ENCODE results near the gene EIF2D. TPM values are rescaled to one million over a fixed set of nuclear protein-coding genes. Genes with fewer than 3 reads are reported as not detected.

The EIF2D gene
- total RNA-seq, 4 donors from 2014 or later: 20.9 to 57.3 (median 39.5) TPM

DNA sequence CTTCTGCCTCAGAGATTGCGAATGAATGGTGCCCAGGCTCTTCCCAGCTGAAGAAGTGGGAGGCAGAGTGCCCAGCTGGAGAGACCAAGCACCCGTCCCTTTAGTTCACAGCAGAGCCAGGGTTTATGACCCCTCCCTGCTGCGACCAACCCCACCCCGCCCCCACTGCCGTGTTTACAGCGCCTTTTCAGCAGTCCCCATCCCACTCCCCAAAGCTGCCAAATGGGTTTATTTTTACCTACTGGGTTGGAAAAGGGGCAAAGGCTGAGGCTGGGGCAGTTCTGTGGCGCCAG is 46.7 kb upstream of the EIF2D start:
- no peaks in the 10 kb centered on the region for H3K9me3 ChIP-seq
- H3K36me3 ChIP-seq: no peaks in the 10 kb centered on the region
- peak overlapping the region; percentile 45 to 60 (median 52) for H3K27ac ChIP-seq
- H3K27me3 ChIP-seq: peaks cover 3% of the 10 kb centered on the region
- TF ChIP-seq, protein P1, sequence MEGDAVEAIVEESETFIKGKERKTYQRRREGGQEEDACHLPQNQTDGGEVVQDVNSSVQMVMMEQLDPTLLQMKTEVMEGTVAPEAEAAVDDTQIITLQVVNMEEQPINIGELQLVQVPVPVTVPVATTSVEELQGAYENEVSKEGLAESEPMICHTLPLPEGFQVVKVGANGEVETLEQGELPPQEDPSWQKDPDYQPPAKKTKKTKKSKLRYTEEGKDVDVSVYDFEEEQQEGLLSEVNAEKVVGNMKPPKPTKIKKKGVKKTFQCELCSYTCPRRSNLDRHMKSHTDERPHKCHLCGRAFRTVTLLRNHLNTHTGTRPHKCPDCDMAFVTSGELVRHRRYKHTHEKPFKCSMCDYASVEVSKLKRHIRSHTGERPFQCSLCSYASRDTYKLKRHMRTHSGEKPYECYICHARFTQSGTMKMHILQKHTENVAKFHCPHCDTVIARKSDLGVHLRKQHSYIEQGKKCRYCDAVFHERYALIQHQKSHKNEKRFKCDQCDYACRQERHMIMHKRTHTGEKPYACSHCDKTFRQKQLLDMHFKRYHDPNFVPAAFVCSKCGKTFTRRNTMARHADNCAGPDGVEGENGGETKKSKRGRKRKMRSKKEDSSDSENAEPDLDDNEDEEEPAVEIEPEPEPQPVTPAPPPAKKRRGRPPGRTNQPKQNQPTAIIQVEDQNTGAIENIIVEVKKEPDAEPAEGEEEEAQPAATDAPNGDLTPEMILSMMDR (IDR thresholded peaks at IDR 0.05): no peak
- TF ChIP-seq POLR2A (IDR thresholded peaks at IDR 0.05) (no peak), EP300 (IDR thresholded peaks at IDR 0.05; ENCODE audit: low read depth) (no peak), POLR2AphosphoS5 (IDR thresholded peaks at IDR 0.05) (no peak)
- H3K4me1 ChIP-seq: peaks cover 4 to 28% (median 19%) of the 10 kb centered on the region in 4 donors
- no peak for DNase-seq
- in situ Hi-C loops (cut with MboI; ENCODE audit: low pct_ligation_motif_present in 1 of 4, low pct_unique_long_range_greater_than_20kb in 1 of 4, low sequenced_read_pairs in 3 of 4): no loop called here
- 60 to 63% methylated on average over 2 to 7 of the region's 7 CpGs for WGBS, 2 donors (ENCODE audit: low coverage in 1 of 2)
- intact Hi-C loops (cut with DNase I; ENCODE audit: low total_unique reads): no loop called here
- no peak overlapping the region for H3K4me3 ChIP-seq

DNA sequence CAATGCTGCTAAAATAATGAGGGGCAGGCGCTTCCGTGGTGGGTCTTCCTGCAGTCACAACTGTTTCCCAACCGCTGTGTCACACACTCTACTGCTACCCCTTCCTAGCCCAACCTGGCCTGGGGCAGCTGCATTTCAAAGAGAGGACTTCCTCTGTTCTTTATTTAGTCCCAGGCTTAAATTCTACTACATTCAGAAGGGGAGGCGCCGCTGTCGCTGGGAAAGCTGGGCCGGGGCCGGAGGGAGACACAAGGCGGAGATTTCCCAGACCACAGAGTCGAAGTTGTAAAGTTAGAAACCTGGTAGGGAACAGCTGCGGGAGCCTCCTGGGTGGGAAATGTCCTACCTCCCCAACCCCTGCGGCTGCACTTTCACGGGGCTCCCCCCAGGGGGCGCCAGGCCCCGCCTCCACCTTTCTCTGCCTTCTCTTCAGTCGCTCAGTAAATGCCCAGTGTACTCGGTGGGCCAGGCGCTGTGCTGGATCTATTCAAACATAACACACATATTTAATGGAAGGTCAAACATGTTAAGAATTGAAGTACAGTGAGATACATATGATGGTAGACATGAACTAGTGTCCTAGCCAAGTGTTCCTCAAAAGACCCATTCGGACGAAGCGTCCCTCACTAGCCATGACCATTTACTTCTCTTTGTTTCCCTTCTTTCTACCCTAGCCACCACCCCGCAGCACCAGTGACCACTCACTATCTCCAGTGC is 46.2 kb upstream of the EIF2D start:
- Histone ChIP-seq H3K4me1 (peaks cover 0 to 23% (median 15%) of the 10 kb centered on the region in 4 donors), H3K4me3 (no peak overlapping the region), H3K27ac (peak overlapping the region in 1 of 4 donors; percentile 60), H3K36me3 (no peaks in the 10 kb centered on the region), H3K27me3 (no peaks in the 10 kb centered on the region), H3K9me3 (no peaks in the 10 kb centered on the region)
- in situ Hi-C loops (cut with MboI; ENCODE audit: low pct_ligation_motif_present in 1 of 4, low pct_unique_long_range_greater_than_20kb in 1 of 4, low sequenced_read_pairs in 3 of 4): no loop called here
- intact Hi-C loops (cut with DNase I; ENCODE audit: low total_unique reads): no loop called here
- peak; percentile 43 for DNase-seq
- TF ChIP-seq EP300 (IDR thresholded peaks at IDR 0.05; ENCODE audit: low read depth) (no peak), POLR2AphosphoS5 (IDR thresholded peaks at IDR 0.05) (no peak), POLR2A (IDR thresholded peaks at IDR 0.05) (no peak)
- TF ChIP-seq, protein P1 (IDR thresholded peaks at IDR 0.05): peak in 4 of 5 experiments; percentile 43 to 69 (median 59)
- WGBS, 2 donors (ENCODE audit: low coverage in 1 of 2): 40 to 63% methylated on average over 1 to 22 of the region's 22 CpGs

DNA sequence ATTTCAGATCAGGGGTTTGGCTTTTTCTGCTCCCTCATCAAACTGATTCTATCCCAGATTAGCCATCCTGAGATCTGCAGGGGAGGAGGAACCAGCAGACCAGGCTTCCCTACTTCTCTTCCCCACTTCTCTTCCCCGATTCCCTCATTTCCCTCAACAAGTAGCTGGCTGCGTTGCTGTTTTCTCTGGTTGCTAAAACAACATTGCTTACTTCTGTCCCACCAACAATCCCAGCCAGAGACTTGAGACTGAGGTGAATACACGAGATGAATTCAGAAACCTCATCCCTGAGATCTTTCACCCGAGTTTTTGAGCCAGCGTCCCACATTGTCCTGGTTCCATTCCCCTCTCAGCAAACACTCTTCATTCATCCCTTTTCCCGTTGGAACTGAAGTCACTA is 45.5 kb upstream of the EIF2D start:
- Histone ChIP-seq H3K9me3 (no peaks in the 10 kb centered on the region), H3K27ac (no peak overlapping the region), H3K4me3 (no peak overlapping the region), H3K36me3 (no peaks in the 10 kb centered on the region), H3K27me3 (no peaks in the 10 kb centered on the region), H3K4me1 (peaks cover 0 to 23% (median 14%) of the 10 kb centered on the region in 4 donors)
- 40 to 45% methylated on average over 1 to 6 of the region's 6 CpGs for WGBS, 2 donors (ENCODE audit: low coverage in 1 of 2)
- intact Hi-C loops (cut with DNase I; ENCODE audit: low total_unique reads) (no loop called here), in situ Hi-C loops (cut with MboI; ENCODE audit: low pct_ligation_motif_present in 1 of 4, low pct_unique_long_range_greater_than_20kb in 1 of 4, low sequenced_read_pairs in 3 of 4) (no loop called here)
- DNase-seq: no peak
- TF ChIP-seq, protein P1 (IDR thresholded peaks at IDR 0.05): no peak

DNA sequence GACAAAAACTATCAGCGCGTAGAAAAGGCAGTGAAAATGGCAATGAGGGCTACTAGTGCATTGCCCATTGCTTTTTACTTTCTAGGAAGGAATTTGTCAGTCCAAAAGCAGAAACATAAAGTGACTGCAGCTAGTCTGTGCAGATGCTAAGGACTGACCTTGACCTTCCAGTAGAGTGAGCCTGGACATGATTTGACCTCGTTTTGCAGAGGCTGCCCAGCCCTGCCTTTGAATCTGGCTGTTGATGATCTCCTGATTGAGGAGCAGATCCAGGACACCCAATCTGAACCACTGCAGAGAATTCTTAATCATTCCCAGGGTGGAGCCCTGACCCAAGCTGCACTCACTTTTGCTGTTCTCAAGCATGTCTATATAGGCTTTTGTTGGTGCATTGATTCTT is 44.7 kb upstream of the EIF2D start:
- intact Hi-C loops (cut with DNase I; ENCODE audit: low total_unique reads) (no loop called here), in situ Hi-C loops (cut with MboI; ENCODE audit: low pct_ligation_motif_present in 1 of 4, low pct_unique_long_range_greater_than_20kb in 1 of 4, low sequenced_read_pairs in 3 of 4) (no loop called here)
- peaks cover 0 to 23% (median 14%) of the 10 kb centered on the region in 4 donors for H3K4me1 ChIP-seq
- H3K27ac ChIP-seq: no peak overlapping the region
- no peaks in the 10 kb centered on the region for H3K27me3 ChIP-seq
- H3K36me3 ChIP-seq: no peaks in the 10 kb centered on the region
- 85 to 100% methylated on average over 2 to 3 of the region's 3 CpGs for WGBS, 2 donors (ENCODE audit: low coverage in 1 of 2)
- DNase-seq: no peak
- TF ChIP-seq EP300 (IDR thresholded peaks at IDR 0.05; ENCODE audit: low read depth): no peak
- TF ChIP-seq, protein P1 (IDR thresholded peaks at IDR 0.05): no peak
- no peak for TF ChIP-seq POLR2A (IDR thresholded peaks at IDR 0.05)
- no peak for TF ChIP-seq POLR2AphosphoS5 (IDR thresholded peaks at IDR 0.05)
- H3K4me3 ChIP-seq: no peak overlapping the region
- H3K9me3 ChIP-seq: no peaks in the 10 kb centered on the region

Data from transverse colon (tissue), 4 donors.